HG02884 (cell line): ENCODE measurements around the gene POLR2J.
A peak's percentile ranks its signal among the peaks of the same experiment; 100 is the strongest.
"Not testable (repeated sequence)": the region's sequence is repeated elsewhere in the genome, so short reads cannot be mapped to it uniquely, and the experiment has no call there.

ENCODE experiments used
- ATAC-seq: cut with Tn5 transposase; IDR thresholded peaks from one replicate; pipeline ENCODE4 v1.9.1; 2021; ENCODE audit warnings: mild to moderate bottlenecking, moderate library complexity; ENCODE audit not compliant: unreplicated experiment

Gene POLR2J

GRCh38 chr7:102467581-102468477 lies 10.9 kb downstream of the POLR2J start:
- ATAC-seq: no peak

GRCh38 chr7:102466097-102466496 lies 12.6 kb downstream of the POLR2J start:
- no peak for ATAC-seq

GRCh38 chr7:102464577-102465280 lies 14.0 kb downstream of the POLR2J start, which contains the start of the genes ALKBH4 and LRWD1:
Gene ALKBH4 (minus strand): TSS chr7:102464863. CDS start chr7:102464836, 27 bp downstream.
Gene LRWD1 (plus strand): TSS chr7:102464984. CDS start chr7:102465081, 97 bp downstream.
- ATAC-seq: peak; percentile 91

GRCh38 chr7:102463841-102464576 lies 14.7 kb downstream of the POLR2J start:
- ATAC-seq: no peak

GRCh38 chr7:102460467-102460866 lies 18.3 kb downstream of the POLR2J start:
- ATAC-seq: no peak

GRCh38 chr7:102459221-102459844 lies 19.4 kb downstream of the POLR2J start:
- no peak for ATAC-seq

DNA sequence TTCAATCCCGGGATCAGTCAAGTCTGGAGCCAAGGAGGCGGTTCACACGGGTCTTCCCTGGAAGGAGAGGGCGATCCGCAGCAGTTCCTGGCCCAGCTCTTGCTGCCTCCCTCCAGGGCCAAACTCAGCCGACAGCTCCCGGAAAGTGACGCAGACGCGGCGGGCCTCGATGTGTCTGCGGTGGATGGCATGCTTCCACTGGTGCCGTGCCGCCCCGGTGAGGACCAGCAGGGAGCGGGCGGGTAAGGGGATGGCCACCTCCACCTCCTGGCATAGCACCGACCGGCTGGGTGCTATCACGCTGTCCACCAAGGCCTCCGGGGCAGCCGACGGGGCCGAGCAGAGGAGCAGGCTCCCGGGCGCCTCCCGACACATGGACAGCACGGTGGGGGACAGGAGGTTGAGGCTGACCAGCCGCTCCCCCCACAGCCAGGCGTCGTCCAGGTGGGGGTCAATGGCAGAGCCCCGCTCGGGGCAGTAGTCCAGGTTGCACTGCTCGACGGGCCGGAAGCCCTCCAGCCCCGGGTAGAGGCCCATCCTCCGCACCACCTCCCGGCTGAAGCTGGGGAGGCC lies 21.3 kb downstream of the POLR2J start:
- ATAC-seq: no peak

- no peak for ATAC-seq
These were observed 22.4 kb downstream of the POLR2J start for GRCh38 chr7:102456327-102456726.

GRCh38 chr7:102455596-102455995 lies 23.1 kb downstream of the POLR2J start:
- no peak for ATAC-seq

- ATAC-seq: not testable (repeated sequence)
These were observed 23.8 kb downstream of the POLR2J start for GRCh38 chr7:102454932-102455331.

GRCh38 chr7:102454468-102454867 lies 24.3 kb downstream of the POLR2J start:
- ATAC-seq: no peak

- ATAC-seq: no peak
These were observed 25.4 kb downstream of the POLR2J start for GRCh38 chr7:102453319-102453718.

DNA sequence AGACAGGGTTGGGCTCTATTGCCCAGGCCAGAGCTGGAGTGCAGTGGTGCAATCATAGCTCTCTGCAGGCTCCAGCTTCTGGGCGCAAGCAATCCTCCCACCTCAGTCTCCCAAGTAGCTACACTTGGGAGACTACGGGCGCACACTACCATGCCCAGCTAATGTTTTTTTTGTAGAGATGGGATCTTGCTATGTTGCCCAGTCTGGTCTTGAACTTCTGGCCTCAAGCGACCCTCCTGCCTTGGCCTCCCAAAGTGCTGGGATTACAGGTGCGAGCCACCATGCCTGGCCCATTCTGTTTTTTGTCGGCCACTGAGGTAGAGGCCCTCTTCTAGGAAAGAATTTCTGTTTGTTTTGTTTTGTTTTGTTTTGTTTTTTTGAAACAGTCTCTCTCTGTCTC lies 26.3 kb downstream of the POLR2J start:
- no peak for ATAC-seq

DNA sequence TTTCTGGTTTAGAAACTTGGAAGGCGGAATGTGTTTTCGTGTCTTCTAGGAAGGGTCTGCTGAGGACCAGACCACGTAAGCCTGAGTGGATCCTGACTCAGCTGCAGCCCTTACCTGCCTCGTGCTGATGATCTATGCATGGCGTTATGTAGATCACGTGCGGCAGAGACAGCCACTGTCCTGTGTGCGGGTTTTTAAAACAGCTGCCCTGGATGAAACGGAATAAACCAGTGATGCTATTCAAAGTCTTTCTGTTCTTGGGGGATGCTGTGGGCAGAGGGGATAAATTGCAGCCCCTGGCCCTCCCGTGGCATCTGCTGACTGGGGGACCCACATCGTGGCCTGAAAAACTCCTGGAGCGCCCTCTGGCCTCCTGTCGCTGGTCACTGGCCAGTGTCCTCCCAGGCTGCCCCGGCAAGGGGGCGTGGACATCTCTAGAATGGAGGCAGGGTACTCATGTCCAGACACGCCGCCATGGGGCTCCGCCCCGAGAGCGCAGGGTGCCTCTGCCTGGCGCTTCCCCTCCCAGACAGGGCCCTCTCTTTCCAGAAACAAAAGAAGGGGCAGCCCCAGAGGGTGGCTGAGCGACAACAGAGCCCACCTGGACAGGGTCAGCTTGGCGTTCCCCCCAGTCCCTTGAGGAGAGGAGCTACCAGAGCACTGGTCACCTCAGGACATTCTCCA lies 27.2 kb downstream of the POLR2J start:
- no peak for ATAC-seq

GRCh38 chr7:102450242-102450641 lies 28.5 kb downstream of the POLR2J start:
- ATAC-seq: no peak

DNA sequence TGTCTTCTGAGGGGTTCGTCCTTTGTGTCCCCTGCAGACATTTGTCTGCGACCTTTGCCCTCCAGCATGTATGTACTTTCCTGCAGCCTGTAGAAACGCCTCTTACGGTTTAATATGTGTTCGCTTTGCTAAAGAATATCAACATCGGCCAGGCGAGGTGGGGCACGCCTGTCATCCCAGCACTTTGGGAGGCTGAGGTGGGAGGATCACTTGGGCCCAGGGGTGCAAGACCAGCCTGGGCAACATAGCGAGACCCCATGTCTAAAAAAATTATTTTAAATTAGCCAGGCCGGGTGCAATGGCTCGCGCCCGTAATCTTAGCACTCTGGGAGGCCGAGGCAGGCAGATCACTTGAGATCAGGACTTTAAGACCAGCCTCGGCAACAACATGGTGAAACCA lies 29.6 kb downstream of the POLR2J start:
- ATAC-seq: no peak

- ATAC-seq: no peak
These were observed 31.4 kb downstream of the POLR2J start for GRCh38 chr7:102447311-102447710.

- ATAC-seq: no peak
These were observed 32.1 kb downstream of the POLR2J start for GRCh38 chr7:102446387-102447156.

DNA sequence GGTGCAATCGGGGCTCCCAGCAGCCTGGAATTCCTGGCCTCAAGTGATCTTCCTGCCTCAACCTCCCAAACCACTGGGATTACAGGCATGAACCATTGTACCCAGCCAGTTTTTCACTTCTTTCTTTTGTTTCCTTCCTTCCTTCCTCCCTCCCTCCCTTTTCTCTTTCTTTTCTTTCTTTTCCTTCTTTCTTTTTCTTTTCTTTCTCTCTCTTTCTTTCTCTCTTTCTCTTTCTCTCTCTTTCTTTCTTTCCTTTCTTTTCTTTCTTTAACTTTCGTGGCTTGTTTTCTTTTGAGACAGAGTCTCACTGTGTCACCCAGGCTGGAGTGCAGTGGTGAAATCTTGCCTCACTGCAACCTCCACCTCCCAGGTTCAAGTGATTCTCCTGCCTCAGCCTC lies 33.0 kb downstream of the POLR2J start:
- ATAC-seq: no peak
